ENCODE data around the gene ZNF468. TPM values are rescaled to one million over a fixed set of nuclear protein-coding genes. Genes with fewer than 3 reads are reported as not detected.
"Not testable (repeated sequence)": the region's sequence is repeated elsewhere in the genome, so short reads cannot be mapped to it uniquely, and the experiment has no call there.

ZNF468 gene
- polyA plus RNA-seq (ENCODE audit: insufficient read length): 15.2 TPM

GRCh38 chr19:52857378-52858191 lies at the start of gene ZNF468:
Gene ZNF468 (minus strand): TSS chr19:52857619. CDS start chr19:52854272, 3,347 bp downstream.
- peak; percentile 59 for DNase-seq

- DNase-seq: not testable (repeated sequence)
These were observed 46.8 kb upstream of the ZNF468 start for GRCh38 chr19:52904052-52904780.

- DNase-seq: no peak
These were observed 44.4 kb upstream of the ZNF468 start for GRCh38 chr19:52901842-52902241.

GRCh38 chr19:52898596-52898995 lies 41.2 kb upstream of the ZNF468 start:
- DNase-seq: not testable (repeated sequence)

- DNase-seq: no peak
These were observed 40.7 kb upstream of the ZNF468 start for GRCh38 chr19:52898101-52898500.

- DNase-seq: peak; percentile 95
These were observed 39.9 kb upstream of the ZNF468 start, which contains the start of gene ZNF320 for GRCh38 chr19:52897138-52897935. Gene ZNF320 (minus strand): TSS chr19:52897635. CDS start chr19:52890255, 7,380 bp downstream.

- no peak for DNase-seq
These were observed 39.2 kb upstream of the ZNF468 start for GRCh38 chr19:52896431-52897137.

GRCh38 chr19:52891336-52891735 lies 33.9 kb upstream of the ZNF468 start:
- no peak for DNase-seq

- no peak for DNase-seq
These were observed 32.5 kb upstream of the ZNF468 start for GRCh38 chr19:52889931-52890330.

GRCh38 chr19:52889076-52889475 lies 31.7 kb upstream of the ZNF468 start:
- no peak for DNase-seq

- DNase-seq: no peak
These were observed 23.5 kb upstream of the ZNF468 start for GRCh38 chr19:52880895-52881389.

GRCh38 chr19:52872996-52873395 lies 15.6 kb upstream of the ZNF468 start:
- not testable (repeated sequence) for DNase-seq

- no peak for DNase-seq
These were observed 14.0 kb upstream of the ZNF468 start for GRCh38 chr19:52871466-52871865.

GRCh38 chr19:52868031-52868430 lies 10.6 kb upstream of the ZNF468 start:
- not testable (repeated sequence) for DNase-seq

- DNase-seq: peak; percentile 1
These were observed 660 bp downstream of the ZNF468 start for GRCh38 chr19:52856540-52857377.

- DNase-seq: not testable (repeated sequence)
These were observed 10.1 kb downstream of the ZNF468 start for GRCh38 chr19:52847352-52847751.

- not testable (repeated sequence) for DNase-seq
These were observed 16.5 kb downstream of the ZNF468 start for GRCh38 chr19:52840825-52841465.

GRCh38 chr19:52834289-52834688 lies 23.1 kb downstream of the ZNF468 start:
- not testable (repeated sequence) for DNase-seq

- not testable (repeated sequence) for DNase-seq
These were observed 23.9 kb downstream of the ZNF468 start for GRCh38 chr19:52833541-52833940.

GRCh38 chr19:52829866-52830265 lies 27.6 kb downstream of the ZNF468 start:
- DNase-seq: not testable (repeated sequence)

Measured in hindlimb muscle (tissue), 1 donor.